ENCODE measurements around the gene TNIP1.

TNIP1 gene

DNA sequence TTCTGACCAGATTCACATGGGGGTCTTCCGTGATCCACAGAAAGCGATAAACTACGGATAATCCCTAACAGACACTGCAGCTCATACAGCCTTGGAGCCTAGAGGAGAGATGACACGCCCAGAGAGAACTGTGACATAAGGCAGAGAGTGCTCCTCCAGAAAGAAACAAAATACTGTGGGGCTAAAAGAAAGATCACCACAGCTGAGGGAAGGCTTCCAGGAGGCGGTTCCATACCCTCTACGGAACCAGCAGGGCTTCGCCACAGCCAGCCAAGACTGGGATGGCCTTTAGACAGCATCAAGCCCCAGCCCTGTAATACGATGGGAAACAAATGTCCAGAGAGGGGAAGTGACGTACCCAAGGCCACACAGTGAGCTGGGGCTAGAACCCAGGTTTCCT, 41.2 kb downstream of the TNIP1 start:
- no peak for DNase-seq (ENCODE audit: low spot score)

DNA sequence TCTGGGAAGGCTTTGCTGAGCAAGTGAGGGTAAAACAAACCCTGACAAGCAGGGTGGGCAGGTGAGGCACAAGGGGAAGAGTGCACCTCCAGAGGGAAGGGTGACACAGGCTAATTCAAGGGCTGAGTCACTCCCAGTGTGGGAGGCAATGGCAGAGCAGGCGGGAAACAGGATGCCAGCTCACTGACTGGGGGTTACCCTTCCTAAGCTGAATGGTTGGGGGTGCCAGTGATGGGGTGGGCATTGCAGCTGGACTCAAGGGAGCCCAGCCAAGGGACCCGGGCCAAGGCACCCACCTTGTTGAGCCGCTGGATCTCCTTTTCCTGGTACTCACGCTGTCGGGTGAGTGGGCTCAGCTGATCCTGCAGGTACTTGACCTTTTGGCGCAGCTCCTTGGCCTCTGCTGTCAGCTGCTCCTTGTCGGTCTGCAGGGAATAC, 42.0 kb downstream of the TNIP1 start:
- DNase-seq (ENCODE audit: low spot score): peak; percentile 72

DNA sequence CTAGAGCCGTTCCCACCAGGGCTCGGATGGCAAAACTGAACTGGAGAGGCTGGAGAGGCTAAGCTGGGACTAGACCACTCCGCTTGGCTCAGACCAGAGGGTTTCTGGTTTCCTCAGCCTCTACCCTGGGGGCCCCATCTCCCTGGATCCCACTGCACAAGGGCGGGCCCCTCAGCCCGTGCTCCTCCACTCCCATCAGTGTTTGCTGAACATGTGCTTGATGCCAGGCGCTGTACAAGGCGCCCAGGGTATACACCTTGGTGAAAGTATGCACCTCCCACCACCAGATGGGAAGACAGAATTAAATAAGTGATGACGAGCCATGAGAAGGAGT, 42.5 kb downstream of the TNIP1 start:
- DNase-seq (ENCODE audit: low spot score): no peak

DNA sequence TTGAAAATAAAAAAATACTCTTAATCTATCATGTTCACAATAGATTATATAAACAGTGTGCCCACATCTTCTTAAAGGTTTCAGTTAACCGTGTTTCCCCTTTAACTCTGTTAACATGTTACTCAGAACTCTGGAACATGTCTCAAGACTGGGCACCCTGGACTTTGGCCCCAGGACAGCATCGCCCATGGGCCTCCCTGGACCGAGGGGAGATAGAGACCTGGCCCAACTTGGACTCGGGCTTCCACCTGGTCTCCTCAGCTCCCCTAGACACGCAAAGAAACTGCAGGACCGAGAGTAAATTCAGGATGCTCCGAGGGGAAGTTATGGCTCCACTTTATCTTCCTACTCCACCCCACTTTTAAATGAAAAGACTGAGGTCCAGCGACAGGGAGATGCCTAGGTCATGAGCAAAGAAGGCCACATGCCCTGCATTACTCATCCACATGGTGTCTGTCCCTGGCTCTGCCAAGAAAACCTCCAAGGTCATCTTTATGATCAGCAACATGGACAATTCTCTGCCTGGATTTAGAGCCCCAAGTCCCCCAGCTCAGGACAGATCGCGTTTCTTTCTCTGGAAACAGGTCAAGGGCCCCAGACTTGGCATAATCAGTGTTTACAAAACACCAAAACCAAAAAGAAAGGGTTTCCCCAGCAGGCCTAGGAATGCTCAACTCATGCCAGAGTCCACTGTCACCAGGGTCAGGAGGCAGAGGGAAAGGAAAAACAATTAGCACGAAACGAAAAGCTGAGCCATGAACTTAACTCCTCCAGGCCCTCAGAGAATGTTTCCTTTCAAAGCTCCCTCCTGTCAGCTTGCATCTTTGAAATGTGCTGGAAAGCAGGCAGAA, 43.0 kb downstream of the TNIP1 start:
- DNase-seq (ENCODE audit: low spot score): peak; percentile 20

DNA sequence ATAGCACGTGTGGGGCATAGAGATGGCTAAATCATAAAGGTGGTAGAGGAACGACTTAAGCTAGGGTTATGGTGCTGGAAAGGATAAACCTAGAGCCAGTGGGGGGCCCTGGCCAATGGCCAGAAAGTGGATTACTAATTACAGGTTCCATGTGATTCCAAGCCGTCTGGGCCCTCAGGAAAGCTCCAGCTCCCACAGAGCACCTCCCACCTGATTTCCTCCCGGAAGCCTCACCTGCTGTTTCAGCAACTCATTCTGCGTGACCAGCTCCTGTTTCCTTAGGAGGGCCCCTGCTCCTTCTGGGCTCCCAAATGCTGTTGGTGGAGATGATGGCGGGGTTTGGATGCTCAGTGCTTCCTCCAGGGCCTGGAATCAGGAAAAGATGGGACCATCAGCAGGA, 44.3 kb downstream of the TNIP1 start:
- DNase-seq (ENCODE audit: low spot score): no peak

DNA sequence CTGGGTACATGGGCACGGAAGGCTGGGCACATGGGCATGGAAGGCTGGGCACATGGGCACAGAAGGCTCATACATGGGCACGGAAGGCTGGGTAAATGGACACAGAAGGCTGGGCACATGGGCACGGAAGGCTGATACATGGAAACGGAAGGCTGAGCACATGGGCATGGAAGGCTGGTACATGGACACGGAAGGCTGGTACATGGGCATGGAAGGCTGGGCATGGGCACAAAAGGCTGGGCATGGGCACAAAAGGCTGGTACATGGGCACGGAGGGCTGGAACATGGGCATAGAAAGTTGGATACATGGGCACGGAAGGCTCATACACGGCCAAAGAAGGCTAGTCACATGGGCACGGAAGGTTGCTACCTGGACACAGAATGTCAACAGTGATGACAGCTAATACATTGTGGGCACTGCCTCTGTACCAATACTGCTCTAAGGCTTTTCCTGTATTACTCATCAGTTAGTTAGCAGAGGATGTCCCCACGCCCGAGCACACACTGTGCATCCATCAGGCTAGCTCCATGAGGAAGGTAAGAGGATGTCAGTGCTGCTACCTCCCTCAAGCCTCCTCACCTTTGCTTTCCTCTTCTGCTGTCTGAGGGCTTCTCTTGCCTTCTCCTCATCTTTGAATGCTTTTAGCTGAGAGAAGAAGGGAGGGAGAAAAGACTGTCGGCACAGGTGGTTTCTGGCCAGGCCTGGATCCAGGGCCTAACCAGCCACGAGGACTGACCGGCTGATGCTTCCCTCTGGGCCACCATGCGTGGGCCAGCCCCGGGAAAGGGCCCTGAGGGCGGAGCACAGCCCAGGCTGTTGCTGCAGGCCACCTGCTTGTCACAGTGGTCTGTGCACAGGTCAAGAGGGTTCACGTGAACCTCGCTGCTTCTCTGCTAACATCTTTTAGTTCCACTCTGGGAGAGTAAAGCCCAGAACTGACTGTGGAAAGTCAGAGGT, 46.1 kb downstream of the TNIP1 start:
- no peak for DNase-seq (ENCODE audit: low spot score)

DNA sequence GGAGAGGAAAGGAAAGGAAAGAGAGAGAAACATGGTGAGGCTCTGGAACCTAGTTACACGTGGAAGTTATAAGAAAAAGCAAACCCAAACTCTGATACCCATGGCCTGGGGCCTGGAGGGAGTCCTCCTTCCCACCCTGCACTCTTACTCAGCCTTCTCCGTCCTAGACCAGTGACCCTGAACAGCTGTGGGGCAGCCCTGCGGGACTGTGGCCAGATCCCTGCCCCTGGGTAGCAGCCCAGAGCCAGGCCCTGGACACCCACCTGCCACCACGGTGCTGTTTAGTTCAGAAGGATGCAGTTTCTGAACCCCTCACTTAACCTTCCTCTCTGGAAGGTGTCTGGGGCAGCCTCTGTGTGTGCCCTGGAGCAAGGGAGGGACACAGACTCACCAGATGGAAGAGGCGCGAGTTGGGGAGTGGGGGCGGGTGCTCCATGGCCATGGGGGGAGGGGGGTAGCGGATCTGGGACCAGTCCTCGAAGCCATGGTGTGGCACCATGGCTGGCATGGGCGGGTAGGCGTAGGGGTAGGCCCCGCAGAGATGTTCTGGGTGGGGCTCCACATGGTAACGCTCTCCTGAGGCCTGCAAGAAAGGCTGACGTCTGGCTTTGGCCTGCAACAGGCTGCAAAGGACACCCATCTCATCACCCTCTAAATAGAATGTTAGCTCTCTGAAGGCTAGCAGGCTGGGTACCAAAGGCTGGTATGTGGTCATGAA, 47.5 kb downstream of the TNIP1 start:
- DNase-seq (ENCODE audit: low spot score): no peak

DNA sequence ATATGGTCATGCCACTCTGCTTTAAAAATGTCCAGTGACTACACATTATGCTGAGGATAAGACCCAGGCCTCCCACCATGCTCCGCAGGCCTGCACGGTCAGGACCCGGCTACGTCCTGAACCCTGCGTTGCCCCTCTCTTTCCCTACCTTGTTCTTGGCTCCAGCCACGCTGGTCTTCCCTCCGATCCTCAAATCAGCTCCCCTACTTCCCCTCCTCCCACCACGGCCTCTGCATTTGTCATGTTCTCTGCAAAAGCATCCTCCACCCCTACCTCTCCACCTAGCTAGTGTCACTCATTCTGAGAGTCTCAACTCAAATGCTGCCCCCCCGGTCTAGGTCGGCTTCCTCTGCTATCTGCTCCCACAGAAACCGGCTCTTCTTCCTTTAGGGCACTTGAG, 49.3 kb downstream of the TNIP1 start:
- DNase-seq (ENCODE audit: low spot score): peak; percentile 36

DNA sequence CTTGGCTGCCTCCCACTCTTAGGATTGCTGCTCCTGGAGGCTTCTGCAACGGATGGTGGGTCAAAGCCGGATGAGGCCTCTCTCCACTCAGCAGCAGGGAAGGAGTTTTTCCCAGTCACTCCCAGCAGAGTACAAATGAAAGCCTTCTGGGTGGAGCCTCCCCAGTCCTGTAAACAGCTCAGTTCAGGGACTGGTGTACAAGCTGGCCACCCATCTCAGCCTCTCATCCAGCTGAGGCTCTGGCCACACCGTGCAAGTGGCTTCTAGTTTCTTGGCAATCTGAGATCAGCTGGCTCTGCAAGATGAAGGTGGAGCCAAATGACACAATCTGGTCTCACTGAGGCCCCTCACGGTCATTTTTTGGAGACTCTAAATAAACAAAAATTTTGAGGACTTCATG, 50.5 kb downstream of the TNIP1 start:
- DNase-seq (ENCODE audit: low spot score): no peak

DNA sequence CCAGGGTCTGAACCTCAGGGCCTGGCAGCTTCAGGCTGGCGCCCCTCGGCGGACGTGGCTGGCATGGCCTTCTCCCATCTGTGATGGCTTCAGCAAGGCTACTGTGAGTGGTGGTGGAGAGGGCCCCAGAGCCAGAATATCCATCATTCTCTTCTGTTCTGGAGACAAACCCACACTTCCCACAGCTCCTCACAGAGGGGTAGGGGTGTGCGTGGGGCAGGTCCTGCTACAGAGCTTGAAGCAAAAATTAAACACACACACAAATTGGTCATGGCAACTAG, 50.8 kb downstream of the TNIP1 start:
- no peak for DNase-seq (ENCODE audit: low spot score)

DNA sequence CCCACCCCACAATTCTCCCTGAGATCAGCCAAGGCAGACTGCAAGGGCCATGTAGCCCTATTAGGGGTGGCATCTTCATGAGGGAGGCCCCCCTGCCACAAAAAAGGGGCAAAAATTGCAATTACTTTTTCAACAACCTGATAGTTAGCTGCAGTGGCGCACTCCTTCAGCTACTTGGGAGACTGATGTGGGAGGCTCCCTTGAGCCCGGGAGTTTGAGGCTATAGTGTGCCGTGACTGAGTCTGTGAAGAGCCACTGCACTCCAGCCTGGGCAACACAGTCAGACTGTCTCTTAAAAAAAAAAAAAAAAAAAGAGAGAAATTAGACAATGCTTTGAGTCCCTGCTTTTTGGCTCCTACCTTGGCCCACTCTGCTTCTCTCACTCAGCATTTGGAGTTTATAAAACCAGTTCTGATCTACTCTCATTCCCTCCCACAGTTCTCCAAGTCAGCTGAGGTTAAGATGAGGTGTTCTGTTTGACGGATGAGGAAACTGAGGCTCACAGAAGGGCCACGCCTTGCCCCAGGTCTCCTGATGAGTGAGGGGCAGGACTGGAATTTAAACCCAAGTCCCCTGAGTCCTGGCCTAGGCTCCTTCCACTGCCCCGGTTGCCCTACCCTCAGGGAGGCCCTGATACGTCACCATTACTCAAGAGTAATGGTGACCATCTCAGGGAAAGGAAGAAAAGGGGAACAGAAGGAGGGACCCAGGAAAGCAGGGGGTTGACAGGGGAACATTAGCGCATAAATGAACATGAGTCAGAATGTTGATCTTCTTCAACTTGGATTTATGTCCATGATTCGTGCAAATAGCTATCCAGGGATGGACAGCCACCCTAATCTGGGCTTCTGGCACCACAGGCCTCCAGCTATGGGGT, 51.4 kb downstream of the TNIP1 start:
- no peak for DNase-seq (ENCODE audit: low spot score)

DNA sequence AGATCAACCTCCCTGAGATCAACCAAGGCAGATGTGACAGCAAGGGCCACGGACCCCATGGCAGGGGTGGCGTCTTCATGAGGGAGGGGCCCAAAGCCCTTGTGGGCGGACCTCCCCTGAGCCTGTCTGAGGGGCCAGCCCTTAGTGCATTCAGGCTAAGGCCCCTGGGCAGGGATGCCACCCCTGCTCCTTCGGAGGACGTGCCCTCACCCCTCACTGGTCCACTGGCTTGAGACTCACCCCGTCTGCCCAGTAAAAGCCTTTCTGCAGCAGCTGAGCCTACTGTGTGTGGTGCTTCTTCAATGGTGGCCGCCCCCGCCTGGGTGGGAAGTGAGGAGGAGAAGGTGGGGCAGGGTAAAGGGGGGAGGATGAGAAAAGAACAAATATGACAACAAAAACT, 52.1 kb downstream of the TNIP1 start:
- DNase-seq (ENCODE audit: low spot score): no peak

DNA sequence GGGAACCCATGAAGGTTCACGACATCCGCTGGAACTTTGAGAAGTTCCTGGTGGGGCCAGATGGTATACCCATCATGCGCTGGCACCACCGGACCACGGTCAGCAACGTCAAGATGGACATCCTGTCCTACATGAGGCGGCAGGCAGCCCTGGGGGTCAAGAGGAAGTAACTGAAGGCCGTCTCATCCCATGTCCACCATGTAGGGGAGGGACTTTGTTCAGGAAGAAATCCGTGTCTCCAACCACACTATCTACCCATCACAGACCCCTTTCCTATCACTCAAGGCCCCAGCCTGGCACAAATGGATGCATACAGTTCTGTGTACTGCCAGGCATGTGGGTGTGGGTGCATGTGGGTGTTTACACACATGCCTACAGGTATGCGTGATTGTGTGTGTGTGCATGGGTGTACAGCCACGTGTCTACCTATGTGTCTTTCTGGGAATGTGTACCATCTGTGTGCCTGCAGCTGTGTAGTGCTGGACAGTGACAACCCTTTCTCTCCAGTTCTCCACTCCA, 52.8 kb downstream of the TNIP1 start:
- no peak for DNase-seq (ENCODE audit: low spot score)

DNA sequence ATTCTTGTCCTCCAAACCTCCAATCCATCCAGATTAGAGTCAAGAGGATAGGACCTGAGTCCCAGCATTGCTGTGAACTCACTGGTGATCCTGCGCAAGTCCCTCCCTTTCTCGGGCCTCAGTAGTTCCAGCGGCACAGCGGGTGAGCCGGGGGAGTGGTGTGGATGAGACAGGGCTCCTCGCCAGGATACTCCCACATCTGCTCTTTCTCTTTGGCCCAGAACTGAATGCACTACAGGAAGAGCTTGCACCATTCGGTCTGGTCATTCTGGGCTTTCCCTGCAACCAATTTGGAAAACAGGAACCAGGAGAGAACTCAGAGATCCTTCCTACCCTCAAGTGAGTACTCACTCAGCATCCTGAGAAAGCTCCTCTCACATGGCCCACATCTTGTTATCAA, 54.2 kb downstream of the TNIP1 start:
- no peak for DNase-seq (ENCODE audit: low spot score)

DNA sequence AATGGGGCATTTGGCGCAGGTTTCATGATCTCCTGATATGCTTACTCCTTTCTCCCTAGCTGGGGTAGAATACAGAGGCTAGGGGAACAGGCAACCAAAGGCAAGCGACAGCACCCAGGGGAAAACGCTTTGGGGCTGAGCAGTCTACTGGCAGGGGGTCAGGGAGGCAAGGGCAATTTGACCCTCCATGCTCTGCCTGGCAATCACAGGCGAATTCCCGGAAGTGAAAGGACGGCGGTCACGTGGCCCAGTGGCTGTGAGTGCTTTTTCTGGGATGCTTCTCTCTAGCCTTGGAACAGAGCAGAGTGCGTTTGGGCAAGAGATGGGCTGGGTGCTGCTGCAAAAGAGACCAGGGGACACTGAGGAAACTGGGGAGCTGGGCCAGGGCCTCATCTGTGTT, 54.7 kb downstream of the TNIP1 start:
- DNase-seq (ENCODE audit: low spot score): no peak

DNA sequence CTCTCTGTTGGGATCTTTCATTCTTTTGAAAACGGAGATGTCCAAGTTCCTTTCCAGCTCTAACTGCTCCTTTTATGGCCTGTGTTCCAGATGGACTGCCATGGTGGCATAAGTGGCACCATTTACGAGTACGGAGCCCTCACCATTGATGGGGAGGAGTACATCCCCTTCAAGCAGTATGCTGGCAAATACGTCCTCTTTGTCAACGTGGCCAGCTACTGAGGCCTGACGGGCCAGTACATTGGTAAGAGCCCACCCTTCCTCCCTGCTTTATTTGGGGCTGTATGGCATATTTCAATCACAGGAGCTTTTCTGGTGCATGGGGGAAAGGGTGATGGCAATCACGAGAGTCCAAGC, 55.6 kb downstream of the TNIP1 start:
- DNase-seq (ENCODE audit: low spot score): no peak

DNA sequence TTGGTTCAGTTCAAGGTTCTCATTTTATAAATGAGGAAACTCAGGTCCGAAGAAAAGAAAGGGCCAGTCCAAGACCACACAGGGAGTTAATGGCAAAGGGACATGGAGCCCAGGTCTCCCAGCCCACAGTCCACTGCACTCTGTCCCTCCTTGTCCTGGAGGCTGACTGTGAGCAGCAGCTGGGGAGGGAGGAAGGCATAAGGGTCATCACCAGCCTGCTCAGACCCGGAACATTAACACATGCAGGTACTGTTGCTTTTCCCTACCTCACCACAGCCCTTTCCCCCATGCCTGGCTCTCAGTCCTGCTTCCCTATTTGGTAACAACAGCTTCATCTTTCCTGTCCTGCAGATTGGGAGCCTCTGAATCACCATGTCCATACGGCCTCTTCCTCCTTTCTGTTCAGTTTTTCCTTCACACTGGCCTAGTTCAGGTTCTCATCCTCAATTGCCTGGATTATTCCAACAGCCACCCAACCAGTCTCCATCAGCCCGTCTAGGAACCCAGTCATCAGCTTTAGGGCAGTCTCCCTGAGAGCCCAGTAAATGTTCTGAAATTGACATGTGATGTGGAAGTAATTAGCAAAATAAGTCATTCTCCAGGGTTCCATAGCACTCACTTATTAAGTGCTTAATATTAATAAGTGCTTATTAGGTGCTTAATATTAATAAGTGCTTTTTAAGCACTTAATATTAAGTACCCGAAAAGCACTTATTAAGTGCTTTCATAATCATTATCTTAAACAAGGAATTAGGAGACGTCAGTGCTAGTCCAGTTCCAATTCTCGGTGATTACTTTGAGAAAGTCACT, 56.2 kb downstream of the TNIP1 start:
- DNase-seq (ENCODE audit: low spot score): no peak

DNA sequence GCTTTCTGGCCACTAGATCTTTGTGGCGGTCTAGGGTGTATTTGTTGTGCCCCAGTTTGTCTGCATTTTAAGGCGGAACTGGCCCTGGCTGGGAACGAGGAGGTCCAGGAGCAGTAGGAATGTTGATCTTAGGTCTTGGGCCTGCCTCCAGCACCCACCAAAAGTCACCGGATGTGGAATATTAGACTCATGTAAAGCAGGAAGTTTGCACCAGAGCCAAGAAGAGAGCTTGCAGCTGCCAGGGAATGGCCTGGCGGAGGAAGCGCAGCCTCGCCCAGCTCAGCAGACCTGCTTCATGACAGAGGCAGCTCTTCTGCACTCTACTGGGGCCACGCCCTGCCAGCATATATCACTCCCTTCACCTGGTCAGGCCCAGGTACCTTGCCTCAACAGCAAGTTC, 57.2 kb downstream of the TNIP1 start:
- no peak for DNase-seq (ENCODE audit: low spot score)

DNA sequence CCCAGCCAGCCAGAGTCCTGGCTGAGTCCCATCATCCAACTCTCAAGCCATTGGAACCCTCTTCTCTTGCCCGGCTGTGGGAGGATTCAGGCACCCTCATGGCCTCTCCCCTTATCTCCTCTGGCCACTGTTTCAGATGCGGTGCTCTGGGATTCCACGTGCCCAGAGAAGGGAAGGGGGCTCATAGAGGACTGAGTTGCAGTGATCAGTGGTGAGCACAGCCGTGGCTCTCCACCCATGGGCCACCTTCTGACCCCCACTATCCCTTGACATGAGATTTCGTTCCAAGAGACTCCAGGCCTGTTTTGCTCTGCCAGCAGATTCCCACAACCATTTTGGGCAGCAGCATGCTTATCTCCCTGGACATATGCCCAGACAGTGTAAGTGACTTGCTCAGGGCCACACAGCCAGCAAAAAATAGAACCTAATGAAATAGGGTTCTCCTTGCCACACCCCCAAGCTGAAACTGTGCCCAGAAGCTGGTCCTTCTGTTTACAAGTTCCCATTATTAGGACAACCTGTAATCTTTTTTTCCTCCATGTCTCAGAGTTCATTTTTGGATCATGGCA, 57.7 kb downstream of the TNIP1 start:
- DNase-seq (ENCODE audit: low spot score): no peak

DNA sequence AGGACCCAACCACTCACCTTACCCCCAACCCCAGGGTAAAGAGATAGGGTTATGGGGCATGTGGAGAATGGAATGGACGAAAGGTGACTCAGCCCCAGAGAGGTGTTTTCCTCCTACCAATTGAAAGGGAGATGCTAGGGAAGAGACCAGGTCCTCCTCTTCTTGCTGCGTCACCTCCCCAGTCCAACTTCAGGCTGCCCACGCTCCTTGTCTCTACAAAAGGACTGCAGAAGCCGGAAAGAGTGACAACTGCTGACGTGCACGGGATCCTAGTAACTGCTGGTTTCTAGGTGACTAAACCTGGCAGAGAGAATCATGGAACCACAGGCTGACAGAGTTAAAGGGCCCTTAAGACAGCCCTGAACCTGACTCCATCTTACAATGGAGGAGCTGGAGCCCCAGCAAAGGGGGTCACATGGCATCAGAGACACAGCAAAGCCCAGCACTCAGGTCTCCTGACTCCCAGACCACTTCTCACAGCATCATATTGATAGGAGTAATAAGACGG, 58.3 kb downstream of the TNIP1 start:
- DNase-seq (ENCODE audit: low spot score): peak; percentile 80

Data from putamen (tissue), 1 donor.